Fibroblast of skin of abdomen (primary cell): ENCODE measurements around the gene GRIK4.
"Not testable (repeated sequence)": the region's sequence is repeated elsewhere in the genome, so short reads cannot be mapped to it uniquely, and the experiment has no call there.

ENCODE experiments used
- DNase-seq: peaks from one replicate; pipeline ENCODE4 v3.0.0-alpha.2; 2013

The GRIK4 gene

GRCh38 chr11:120608760-120609211 lies 97.2 kb downstream of the GRIK4 start:
- peak; percentile 35 for DNase-seq

GRCh38 chr11:120610111-120610510 lies 98.6 kb downstream of the GRIK4 start:
- DNase-seq = no peak

GRCh38 chr11:120611581-120611980 lies 100.0 kb downstream of the GRIK4 start:
- no peak for DNase-seq

- peak; percentile 15 for DNase-seq
These were observed 101.1 kb downstream of the GRIK4 start for GRCh38 chr11:120612513-120613263.

GRCh38 chr11:120613264-120614226 lies 102.0 kb downstream of the GRIK4 start:
- DNase-seq = no peak

- no peak for DNase-seq
These were observed 103.8 kb downstream of the GRIK4 start for GRCh38 chr11:120615391-120615790.

GRCh38 chr11:120618399-120618798 lies 106.9 kb downstream of the GRIK4 start:
- no peak for DNase-seq

GRCh38 chr11:120622189-120622875 lies 110.8 kb downstream of the GRIK4 start:
- DNase-seq = no peak

GRCh38 chr11:120624992-120625391 lies 113.4 kb downstream of the GRIK4 start:
- not testable (repeated sequence) for DNase-seq

GRCh38 chr11:120625565-120625964 lies 114.0 kb downstream of the GRIK4 start:
- DNase-seq = no peak

GRCh38 chr11:120626791-120627190 lies 115.2 kb downstream of the GRIK4 start:
- no peak for DNase-seq

GRCh38 chr11:120627327-120628163 lies 116.0 kb downstream of the GRIK4 start:
- no peak for DNase-seq

- no peak for DNase-seq
These were observed 118.0 kb downstream of the GRIK4 start for GRCh38 chr11:120629407-120630080.

GRCh38 chr11:120630122-120630521 lies 118.6 kb downstream of the GRIK4 start:
- no peak for DNase-seq

GRCh38 chr11:120632579-120632978 lies 121.0 kb downstream of the GRIK4 start:
- DNase-seq = no peak

GRCh38 chr11:120633616-120634393 lies 122.3 kb downstream of the GRIK4 start:
- DNase-seq = no peak

GRCh38 chr11:120634706-120635105 lies 123.2 kb downstream of the GRIK4 start:
- DNase-seq = no peak

GRCh38 chr11:120635136-120635810 lies 123.7 kb downstream of the GRIK4 start:
- no peak for DNase-seq

- DNase-seq = no peak
These were observed 125.6 kb downstream of the GRIK4 start for GRCh38 chr11:120637131-120637530.
